ENCODE measurements around the gene TCF12.

GRCh38 chr15:57253082-57253481 is 334.6 kb downstream of the TCF12 start:
- TF ChIP-seq CTCF (IDR thresholded peaks at IDR 0.05) = no peak
- no peak for TF ChIP-seq EZH2 (IDR thresholded peaks at IDR 0.05)
- no peak for TF ChIP-seq EZH2phosphoT487 (IDR thresholded peaks at IDR 0.05)
